HEK293 (cell line): ENCODE measurements around the gene KLK3.

ENCODE experiments used
- CTCF ChIP-seq: fragments of 450-650 bp; formaldehyde crosslinking; IDR thresholded peaks from 2 replicates; pipeline ENCODE4 v1.5.1; 2016; ENCODE audit warnings: missing biosample characterization, missing genetic modification characterization
- REST ChIP-seq: fragments of 450-650 bp; formaldehyde crosslinking; IDR thresholded peaks from 2 replicates; pipeline ENCODE4 v1.5.1; 2016; ENCODE audit warnings: missing biosample characterization, missing genetic modification characterization
- TCF7L2 ChIP-seq: IDR thresholded peaks from 2 replicates; pipeline ENCODE4 v1.6.1; 2011; ENCODE audit warnings: low read depth, mild to moderate bottlenecking, inconsistent platforms, low read length, moderate library complexity, borderline replicate concordance
- YY1 ChIP-seq: fragments of 450-650 bp; formaldehyde crosslinking; IDR thresholded peaks from 2 replicates; pipeline ENCODE4 v1.5.1; 2018; ENCODE audit warnings: missing biosample characterization, missing genetic modification characterization
- ZBTB8A ChIP-seq: fragments of 450-650 bp; formaldehyde crosslinking; IDR thresholded peaks from 2 replicates; pipeline ENCODE4 v1.5.1; 2016; ENCODE audit warnings: missing biosample characterization, missing genetic modification characterization
- ZFP41 ChIP-seq: fragments of 450-650 bp; formaldehyde crosslinking; IDR thresholded peaks from 2 replicates; pipeline ENCODE4 v1.5.1; 2016; ENCODE audit warnings: missing biosample characterization, missing genetic modification characterization, borderline replicate concordance
- ZNF169 ChIP-seq: fragments of 450-650 bp; formaldehyde crosslinking; IDR thresholded peaks from 2 replicates; pipeline ENCODE4 v1.5.1; 2016; ENCODE audit warnings: missing biosample characterization, missing genetic modification characterization
- ZNF274 ChIP-seq, 2 experiments: fragments of 200-500 bp in 1 of 2; fragments of 450-650 bp in 1 of 2; sonication (Bioruptor generic) in 1 of 2; formaldehyde crosslinking in 1 of 2; IDR thresholded peaks; 2 replicates each; pipeline versions ENCODE4 v1.5.1 to v1.6.1; 2014 to 2016; ENCODE audit warnings: borderline replicate concordance in 1 of 2, inconsistent platforms in 1 of 2, low read length in 1 of 2, missing biosample characterization in 1 of 2, missing genetic modification characterization in 1 of 2
- ZNF302 ChIP-seq: fragments of 450-650 bp; formaldehyde crosslinking; IDR thresholded peaks from 2 replicates; pipeline ENCODE4 v1.5.1; 2016; ENCODE audit warnings: missing biosample characterization, missing genetic modification characterization, low read depth
- ZNF324 ChIP-seq: fragments of 450-650 bp; formaldehyde crosslinking; IDR thresholded peaks from 2 replicates; pipeline ENCODE4 v1.5.1; 2016; ENCODE audit warnings: missing biosample characterization, missing genetic modification characterization
- ZSCAN16 ChIP-seq: fragments of 450-650 bp; formaldehyde crosslinking; IDR thresholded peaks from 2 replicates; pipeline ENCODE4 v1.5.1; 2016; ENCODE audit warnings: missing biosample characterization, missing genetic modification characterization

GRCh38 chr19:50815439-50815838 is 39.3 kb upstream of the KLK3 start:
- TF ChIP-seq TCF7L2 = no peak
- TF ChIP-seq CTCF = no peak
- no peak for TF ChIP-seq ZNF169 (tag by site-specific recombination)
- no peak for TF ChIP-seq ZSCAN16 (tag by site-specific recombination)
- no peak for TF ChIP-seq ZNF274 (IDR thresholded peaks at IDR 0.05; ENCODE audit: low read length)
- TF ChIP-seq ZNF274 (tag by site-specific recombination; IDR thresholded peaks at IDR 0.05; ENCODE audit: borderline replicate concordance) = no peak
- TF ChIP-seq YY1 (tag by site-specific recombination) = no peak
- TF ChIP-seq REST (tag by site-specific recombination) = no peak
- no peak for TF ChIP-seq ZBTB8A
- TF ChIP-seq ZNF302 (tag by site-specific recombination) = no peak
- no peak for TF ChIP-seq ZFP41 (tag by site-specific recombination)
- no peak for TF ChIP-seq ZNF324 (tag by site-specific recombination)
